HepG2 (cell line): ENCODE measurements around the gene ITPRIP. TPM values are rescaled to one million over a fixed set of nuclear protein-coding genes. Genes with fewer than 3 reads are reported as not detected.

Source experiments
- ATAC-seq: fragments of 200-7000 bp; cut with Tn5 transposase; 3 replicates; pipeline ENCODE4 v1.9.1; 2020; ENCODE audit warnings: mild to moderate bottlenecking, moderate library complexity
- BruUV-seq: library from RNA; stranded (reverse); fragments of 400-500 nt; replicated peaks from 2 replicates; lab custom pipeline; 2021; lab: Mats Ljungman, UMichigan
- CTCF ChIA-PET: fragments of 300-600 bp; formaldehyde crosslinking; extraction: SDS; loops from one replicate; lab custom pipeline; 2021; ENCODE audit warnings: low total read pairs, inconsistent platforms, low intra/inter-chr PET ratio; lab: Yijun Ruan, JAX
- POLR2A ChIA-PET: fragments of 350-600 bp; sonication (Branson Sonifier 250); formaldehyde crosslinking; loops from one replicate; lab custom pipeline; 2020; ENCODE audit warnings: antibody characterized with exemption, inconsistent platforms; lab: Yijun Ruan, JAX
- DNase-seq: peaks from one replicate; pipeline ENCODE4 v3.0.0-alpha.2; 2015; ENCODE audit warnings: low spot score
- FAIRE-seq: peaks from 3 replicates; lab custom pipeline; 2011; peaks lifted over from hg19 to GRCh38; lab: Jason Lieb, UNC
- H2AFZ ChIP-seq: one replicate; pipeline ENCODE4 v1.6.1; 2011; ENCODE audit warnings: low read length, inconsistent platforms
- H3K27ac ChIP-seq: fragments of 300-600 bp; 3 replicates; pipeline ENCODE4 v1.8.0; 2011; ENCODE audit warnings: mixed run types, mild to moderate bottlenecking, mixed read lengths, low read length, inconsistent platforms; ENCODE audit not compliant: insufficient read depth; ENCODE audit errors: extremely low read length
- H3K27me3 ChIP-seq, 2 experiments: fragments of 200-600 bp in 1 of 2; 2 replicates in 1 of 2; 3 replicates in 1 of 2; pipeline versions ENCODE4 v1.6.0 to v1.8.0; 2011; ENCODE audit warnings: low read length in 2 of 2, mild to moderate bottlenecking in 2 of 2, moderate library complexity in 2 of 2, inconsistent platforms in 1 of 2; ENCODE audit not compliant: insufficient read depth in 2 of 2, control insufficient read depth in 1 of 2
- H3K36me3 ChIP-seq, 2 experiments: fragments of 200-600 bp in 1 of 2; replicated peaks in 1 of 2; 2 replicates in 1 of 2; 3 replicates in 1 of 2; pipeline versions ENCODE4 v1.5.1 to v1.8.0; 2011; ENCODE audit warnings: low read length in 2 of 2, inconsistent platforms in 1 of 2; ENCODE audit not compliant: insufficient read depth in 2 of 2, control insufficient read depth in 1 of 2
- H3K4me1 ChIP-seq: 2 replicates; pipeline ENCODE4 v1.5.1; 2012; ENCODE audit warnings: low read length, inconsistent platforms; ENCODE audit not compliant: insufficient read depth
- H3K4me2 ChIP-seq: 2 replicates; pipeline ENCODE4 v1.6.0; 2011; ENCODE audit warnings: low read depth, low read length, inconsistent platforms
- H3K4me3 ChIP-seq, 3 experiments: fragments of 200-600 bp in 1 of 3; sonication (generic), shearing (Covaris generic) in 1 of 3; replicated peaks in 1 of 3; 2 replicates each; pipeline ENCODE4 v1.5.1; 2011 to 2016; ENCODE audit warnings: low read length in 3 of 3, inconsistent platforms in 2 of 3, low read depth in 2 of 3, mild to moderate bottlenecking in 2 of 3, control low read depth in 1 of 3, mixed read lengths in 1 of 3; ENCODE audit not compliant: insufficient read depth in 1 of 3
- H3K79me2 ChIP-seq: one replicate; pipeline ENCODE4 v1.6.1; 2011; ENCODE audit warnings: low read length, inconsistent platforms; ENCODE audit not compliant: insufficient read depth
- H3K9ac ChIP-seq: 2 replicates; pipeline ENCODE4 v1.6.0; 2011; ENCODE audit warnings: mild to moderate bottlenecking, low read depth, low read length, inconsistent platforms; ENCODE audit not compliant: insufficient read depth
- H3K9me3 ChIP-seq: 2 replicates; pipeline ENCODE4 v1.5.1; 2012; ENCODE audit warnings: mild to moderate bottlenecking, low read length
- H4K20me1 ChIP-seq: 2 replicates; pipeline ENCODE4 v1.6.0; 2011; ENCODE audit warnings: inconsistent platforms, mild to moderate bottlenecking, low read length, moderate library complexity; ENCODE audit not compliant: insufficient read depth
- MYC ChIP-seq: sonication (generic); formaldehyde crosslinking; IDR thresholded peaks from 2 replicates; pipeline ENCODE4 v1.9.0; 2021; ENCODE audit warnings: missing genetic modification reagents, borderline replicate concordance
- NR2F6 ChIP-seq, 2 experiments: IDR thresholded peaks; 2 replicates each; pipeline ENCODE4 v1.6.1; 2016; ENCODE audit warnings: antibody characterized with exemption in 1 of 2, mild to moderate bottlenecking in 1 of 2
- RCOR2 ChIP-seq: IDR thresholded peaks from 2 replicates; pipeline ENCODE4 v1.6.1; 2016; ENCODE audit warnings: missing biosample characterization, missing genetic modification reagents
- ZBTB20 ChIP-seq: sonication (generic); formaldehyde crosslinking; IDR thresholded peaks from 2 replicates; pipeline ENCODE4 v1.8.1; 2023; ENCODE audit warnings: missing genetic modification reagents, low read depth, mild to moderate bottlenecking, borderline replicate concordance
- ZBTB38 ChIP-seq: sonication (generic); formaldehyde crosslinking; IDR thresholded peaks from 2 replicates; pipeline ENCODE4 v1.5.1; 2020; ENCODE audit warnings: mild to moderate bottlenecking, missing genetic modification reagents
- ZFX ChIP-seq: sonication (generic); formaldehyde crosslinking; IDR thresholded peaks from 2 replicates; pipeline ENCODE4 v1.4.0; 2020; ENCODE audit warnings: mild to moderate bottlenecking, low read depth, missing genetic modification reagents, moderate library complexity
- ZNF619 ChIP-seq: sonication (generic); formaldehyde crosslinking; IDR thresholded peaks from 2 replicates; pipeline ENCODE4 v1.4.0; 2020; ENCODE audit warnings: mild to moderate bottlenecking, missing genetic modification reagents
- ZNF687 ChIP-seq: sonication (generic); formaldehyde crosslinking; IDR thresholded peaks from 2 replicates; pipeline ENCODE4 v1.5.1; 2020; ENCODE audit warnings: mild to moderate bottlenecking, missing genetic modification reagents, moderate library complexity
- ZNF850 ChIP-seq: sonication (generic); formaldehyde crosslinking; conservative IDR thresholded peaks from 2 replicates; pipeline ENCODE4 v1.9.0; 2021; ENCODE audit warnings: mild to moderate bottlenecking, missing genetic modification reagents
- WGBS: methylation state at CpG from one replicate; pipeline ENCODE4 v1.1.6; 2017; ENCODE audit warnings: low lambda C conversion rate; 5-methylcytosine and 5-hydroxymethylcytosine counted together
- in situ Hi-C: cut with HindIII; loops from 2 replicates; pipeline ENCODE4 v1.10.0; 2017; ENCODE audit warnings: low pct_unique_long_range_greater_than_20kb; ENCODE audit not compliant: extremely low pct_ligation_motif_present
- intact Hi-C: fragments of 100-400 bp; cut with micrococcal nuclease; formaldehyde crosslinking; loops from one replicate; pipeline ENCODE4 v1.10.0; 2022; ENCODE audit not compliant: unreplicated experiment
- polyA plus RNA-seq, 8 experiments: library from polyadenylated mRNA; depleted of rRNA in 3 of 8; stranded (reverse) in 7 of 8; unstranded in 1 of 8; fragments of >200 nt; fragmentation: Illumina TruSeq in 4 of 8; extraction: Trizol in 4 of 8; gene quantifications; 2 replicates each; pipeline versions ENCODE4 v1.2.1 to v1.2.3, GENCODE V29; 2011 to 2016; ENCODE audit warnings: low read depth in 4 of 8, missing spikeins in 1 of 8, mixed read lengths in 1 of 8; ENCODE audit not compliant: insufficient read depth in 1 of 8
- total RNA-seq, 5 experiments: library from RNA; depleted of rRNA; stranded (reverse); fragments of >200 nt; fragmentation: Illumina TruSeq; extraction: Trizol; gene quantifications; 2 replicates each; pipeline ENCODE4 v1.2.3, GENCODE V29; 2016; ENCODE audit warnings: low read depth in 1 of 5
- TF ChIP-seq, protein P1 (sequence below), 2 experiments: sonication (generic) in 1 of 2; formaldehyde crosslinking in 1 of 2; IDR thresholded peaks; 2 replicates each; pipeline versions ENCODE4 v1.4.0 to v1.6.1; 2018 to 2020; ENCODE audit warnings: missing genetic modification reagents in 2 of 2, borderline replicate concordance in 1 of 2, low read depth in 1 of 2, mild to moderate bottlenecking in 1 of 2, missing biosample characterization in 1 of 2
- TF ChIP-seq, protein P2 (sequence below): sonication (generic); formaldehyde crosslinking; IDR thresholded peaks from 2 replicates; pipeline ENCODE4 v1.4.0; 2020; ENCODE audit warnings: mild to moderate bottlenecking, missing genetic modification reagents
- TF ChIP-seq, protein P3 (sequence below): IDR thresholded peaks from 2 replicates; pipeline ENCODE4 v1.6.1; 2012; ENCODE audit warnings: inconsistent platforms

The ITPRIP gene
- total and polyA plus RNA-seq, 2 of the 13 experiments (the other 11 are each of a cell fraction or from before 2014, with no cell fraction given) = 1.00 to 2.8 TPM

GRCh38 chr10:104329735-104330134, 8.5 kb downstream of the ITPRIP start (continued):
- TF ChIP-seq, protein P1, sequence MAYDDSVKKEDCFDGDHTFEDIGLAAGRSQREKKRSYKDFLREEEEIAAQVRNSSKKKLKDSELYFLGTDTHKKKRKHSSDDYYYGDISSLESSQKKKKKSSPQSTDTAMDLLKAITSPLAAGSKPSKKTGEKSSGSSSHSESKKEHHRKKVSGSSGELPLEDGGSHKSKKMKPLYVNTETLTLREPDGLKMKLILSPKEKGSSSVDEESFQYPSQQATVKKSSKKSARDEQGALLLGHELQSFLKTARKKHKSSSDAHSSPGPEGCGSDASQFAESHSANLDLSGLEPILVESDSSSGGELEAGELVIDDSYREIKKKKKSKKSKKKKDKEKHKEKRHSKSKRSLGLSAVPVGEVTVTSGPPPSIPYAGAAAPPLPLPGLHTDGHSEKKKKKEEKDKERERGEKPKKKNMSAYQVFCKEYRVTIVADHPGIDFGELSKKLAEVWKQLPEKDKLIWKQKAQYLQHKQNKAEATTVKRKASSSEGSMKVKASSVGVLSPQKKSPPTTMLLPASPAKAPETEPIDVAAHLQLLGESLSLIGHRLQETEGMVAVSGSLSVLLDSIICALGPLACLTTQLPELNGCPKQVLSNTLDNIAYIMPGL (CRISPR knock-in tag; IDR thresholded peaks at IDR 0.05; ENCODE audit: borderline replicate concordance in 1 of 2, low read depth in 1 of 2) = no peak
- TF ChIP-seq, protein P2, sequence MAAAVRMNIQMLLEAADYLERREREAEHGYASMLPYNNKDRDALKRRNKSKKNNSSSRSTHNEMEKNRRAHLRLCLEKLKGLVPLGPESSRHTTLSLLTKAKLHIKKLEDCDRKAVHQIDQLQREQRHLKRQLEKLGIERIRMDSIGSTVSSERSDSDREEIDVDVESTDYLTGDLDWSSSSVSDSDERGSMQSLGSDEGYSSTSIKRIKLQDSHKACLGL = no peak
- TF ChIP-seq RCOR2 (CRISPR knock-in tag) = no peak
- no peak for TF ChIP-seq MYC (CRISPR knock-in tag)
- TF ChIP-seq ZBTB20 (CRISPR knock-in tag) = no peak
- TF ChIP-seq ZNF850 (CRISPR knock-in tag) = no peak

DNA sequence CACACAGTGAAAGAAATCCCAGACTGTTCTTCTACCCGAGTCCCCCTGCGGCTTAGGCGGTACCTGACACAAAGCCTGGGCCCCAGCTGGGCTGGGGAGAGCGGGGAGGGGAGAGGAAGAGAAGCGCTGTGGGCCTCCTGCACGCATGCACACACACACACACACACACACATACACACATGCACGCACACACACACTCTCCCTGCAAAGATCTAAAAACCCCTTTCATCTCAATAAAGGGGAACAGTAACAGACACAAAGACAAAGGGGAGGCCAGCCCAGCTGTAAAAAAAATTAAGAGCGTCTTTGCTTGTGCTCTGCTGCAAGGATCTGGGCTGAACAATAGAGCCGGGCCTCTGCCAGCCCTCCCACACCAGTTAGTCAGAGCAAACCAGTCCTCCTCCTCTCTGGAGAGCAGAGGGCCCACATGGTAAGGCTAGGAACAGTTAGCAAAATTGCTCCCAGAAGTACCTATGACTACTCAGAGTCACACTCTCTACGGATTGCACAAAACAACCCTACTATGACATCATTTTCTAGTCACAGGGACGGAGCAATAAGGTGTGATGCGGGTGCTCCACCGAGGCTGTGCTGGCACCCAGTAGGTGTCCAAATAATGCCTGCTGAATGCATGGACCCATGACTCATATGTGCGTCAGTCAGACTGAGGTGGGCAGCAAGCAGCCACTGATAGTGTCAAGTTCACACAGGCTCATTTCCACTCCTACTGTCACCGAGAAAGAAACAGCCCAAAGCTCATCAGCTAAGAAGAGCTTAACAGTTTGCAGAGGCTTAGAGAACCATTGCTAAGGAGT, 9.2 kb downstream of the ITPRIP start:
- H3K36me3 ChIP-seq = no peaks in the 10 kb centered on the region; a peak in 1 of 5 replicates
- H3K9ac ChIP-seq = peak overlapping the region; percentile 40; the same call in 1 of the 2 replicates
- H3K4me2 ChIP-seq = peak overlapping the region; percentile 79
- in situ Hi-C loops (no loop called here), intact Hi-C loops (no loop called here)
- no peaks in the 10 kb centered on the region for H3K27me3 ChIP-seq
- ATAC-seq = peak; percentile 20
- peaks cover 61% of the 10 kb centered on the region for H3K4me1 ChIP-seq
- no peaks in the 10 kb centered on the region for H3K79me2 ChIP-seq
- H3K4me3 ChIP-seq = peak overlapping the region; percentile 25 to 63 (median 37); a peak in 5 of 6 replicates
- BruUV-seq = no TSS peak
- ChIA-PET POLR2A (interaction anchor here (1.0 to 1.8 kb wide), 3 partner anchors 9 to 11 kb away, joined by 4 to 6 read pairs (median 5); partner anchors contain the start of gene ITPRIP), CTCF (no interaction called here)
- FAIRE-seq = no peak
- peak overlapping the region; percentile 33 for H2AFZ ChIP-seq
- DNase-seq = peak; percentile 23
- H3K27ac ChIP-seq = no peak overlapping the region
- no peaks in the 10 kb centered on the region for H3K9me3 ChIP-seq
- 49% methylated on average over 11 of the region's 15 CpGs for WGBS
- no peaks in the 10 kb centered on the region for H4K20me1 ChIP-seq
- TF ChIP-seq NR2F6 (IDR thresholded peaks at IDR 0.05) (no peak), NR2F6 (CRISPR knock-in tag; IDR thresholded peaks at IDR 0.05) (no peak), ZNF619 (no peak), ZNF687 (peak; percentile 29; the same call in 1 of the 2 replicates), ZBTB38 (CRISPR knock-in tag) (peak; percentile 22; the same call in 1 of the 2 replicates), ZFX (peak; percentile 25; the same call in 1 of the 2 replicates)
- TF ChIP-seq, protein P3, sequence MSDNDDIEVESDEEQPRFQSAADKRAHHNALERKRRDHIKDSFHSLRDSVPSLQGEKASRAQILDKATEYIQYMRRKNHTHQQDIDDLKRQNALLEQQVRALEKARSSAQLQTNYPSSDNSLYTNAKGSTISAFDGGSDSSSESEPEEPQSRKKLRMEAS = 0 out of 2 replicates have a peak, but pooled peaks have one; percentile 15
